Natural killer cell treated with Interleukin-12 subunit alpha and Interleukin-12 subunit beta and Interleukin-15 and Interleukin-18, amount 100 ng/mL, for 72 hours (primary cell): ENCODE results near the gene RNU11. TPM values are rescaled to one million over a fixed set of nuclear protein-coding genes. Genes with fewer than 3 reads are reported as not detected.
"Not testable (repeated sequence)": the region's sequence is repeated elsewhere in the genome, so short reads cannot be mapped to it uniquely, and the experiment has no call there.

ENCODE experiments used
- ATAC-seq, 2 donors: fragments of 150-1000 bp; cut with Tn5 transposase in 1 of 2; sonication (Bioruptor Pico), chemical (Tn5 transposase) in 1 of 2; 2 replicates each; pipeline ENCODE4 v1.10.0; 2021
- DNase-seq: peaks from one replicate; pipeline ENCODE4 v3.0.0; 2022; ENCODE audit warnings: low spot score
- H3K27ac Mint-ChIP-seq, 2 donors: 1 replicate in 1 of 2; 2 replicates in 1 of 2; pipeline ENCODE4 v1.8.0; 2022; ENCODE audit warnings: mixed read lengths in 2 of 2, mild to moderate bottlenecking in 1 of 2, moderate library complexity in 1 of 2
- H3K27me3 Mint-ChIP-seq, 2 donors: 1 replicate in 1 of 2; 2 replicates in 1 of 2; pipeline ENCODE4 v1.8.0; 2022; ENCODE audit warnings: mixed read lengths in 2 of 2
- H3K36me3 Mint-ChIP-seq: one replicate; pipeline ENCODE4 v1.8.0; 2022; ENCODE audit warnings: mixed read lengths
- H3K4me1 Mint-ChIP-seq, 2 donors: 1 replicate in 1 of 2; 2 replicates in 1 of 2; pipeline ENCODE4 v1.8.0; 2022; ENCODE audit warnings: low read depth in 2 of 2, mixed read lengths in 2 of 2, mild to moderate bottlenecking in 1 of 2
- H3K4me3 Mint-ChIP-seq: one replicate; pipeline ENCODE4 v1.8.0; 2022; ENCODE audit warnings: mixed read lengths
- H3K9me3 Mint-ChIP-seq: 2 replicates; pipeline ENCODE4 v1.8.0; 2022; ENCODE audit warnings: mixed read lengths
- total RNA-seq, 2 donors: library from RNA; stranded (reverse); gene quantifications; one replicate each; pipeline ENCODE4 v1.2.3, GENCODE V29; 2022

Gene RNU11
- total RNA-seq, 2 donors from 2014 or later: not detected

GRCh38 chr1:28645406-28645805 lies 3.0 kb upstream of the RNU11 start:
- not testable (repeated sequence) for H3K4me3 Mint-ChIP-seq, DNase-seq, H3K27me3 Mint-ChIP-seq, ATAC-seq, H3K9me3 Mint-ChIP-seq
- peak overlapping the region in 1 of 2 donors; percentile 68 for H3K27ac Mint-ChIP-seq
- peaks cover 10% of the 10 kb centered on the region for H3K36me3 Mint-ChIP-seq
- H3K4me1 Mint-ChIP-seq: peaks cover 46% of the 10 kb centered on the region in 2 donors

GRCh38 chr1:28646040-28646439 lies 2.4 kb upstream of the RNU11 start:
- H3K9me3 Mint-ChIP-seq: no peaks in the 10 kb centered on the region
- DNase-seq: no peak
- H3K27me3 Mint-ChIP-seq: no peaks in the 10 kb centered on the region
- ATAC-seq: no peak
- peaks cover 46% of the 10 kb centered on the region in 2 donors for H3K4me1 Mint-ChIP-seq
- H3K27ac Mint-ChIP-seq: peak overlapping the region in 1 of 2 donors; percentile 68
- peaks cover 10% of the 10 kb centered on the region for H3K36me3 Mint-ChIP-seq
- H3K4me3 Mint-ChIP-seq: no peak overlapping the region

DNA sequence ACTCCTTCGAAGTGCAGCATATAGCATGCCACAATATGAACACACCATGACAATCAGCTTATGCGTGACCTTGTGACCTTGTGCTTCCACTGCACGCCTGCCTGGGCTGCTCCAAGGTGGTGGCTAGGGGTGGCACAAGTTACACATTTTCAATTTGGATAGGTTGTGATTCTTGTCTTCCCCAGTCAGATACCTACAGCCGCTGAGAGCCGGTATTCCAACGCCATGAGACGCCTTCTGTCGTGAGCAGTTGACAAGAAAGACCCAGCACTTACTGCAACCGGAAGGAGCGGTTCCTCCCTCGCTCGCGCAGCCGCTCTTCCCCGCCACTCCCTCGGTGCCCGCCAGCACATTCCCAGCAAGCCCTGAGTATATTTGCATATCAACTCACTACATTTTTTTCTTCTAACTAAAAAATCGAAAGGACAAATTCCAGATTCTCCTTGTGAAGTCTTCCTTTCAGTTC lies 359 bp upstream of the RNU11 start:
- ATAC-seq (peak; percentile 78 to 81), DNase-seq (peak; percentile 93)
- H3K9me3 Mint-ChIP-seq: no peaks in the 10 kb centered on the region
- peaks cover 32% of the 10 kb centered on the region in 2 donors for H3K4me1 Mint-ChIP-seq
- no peaks in the 10 kb centered on the region for H3K27me3 Mint-ChIP-seq
- peak overlapping the region; percentile 99 for H3K27ac Mint-ChIP-seq
- peak overlapping the region; percentile 84 for H3K4me3 Mint-ChIP-seq
- H3K36me3 Mint-ChIP-seq: no peaks in the 10 kb centered on the region

- not testable (repeated sequence) for H3K27ac Mint-ChIP-seq, ATAC-seq, DNase-seq, H3K36me3 Mint-ChIP-seq, H3K27me3 Mint-ChIP-seq, H3K4me3 Mint-ChIP-seq, H3K9me3 Mint-ChIP-seq
- H3K4me1 Mint-ChIP-seq: peaks cover 10% of the 10 kb centered on the region in 2 donors
Observed at GRCh38 chr1:28653063-28653462, 4.7 kb downstream of the RNU11 start.

DNA sequence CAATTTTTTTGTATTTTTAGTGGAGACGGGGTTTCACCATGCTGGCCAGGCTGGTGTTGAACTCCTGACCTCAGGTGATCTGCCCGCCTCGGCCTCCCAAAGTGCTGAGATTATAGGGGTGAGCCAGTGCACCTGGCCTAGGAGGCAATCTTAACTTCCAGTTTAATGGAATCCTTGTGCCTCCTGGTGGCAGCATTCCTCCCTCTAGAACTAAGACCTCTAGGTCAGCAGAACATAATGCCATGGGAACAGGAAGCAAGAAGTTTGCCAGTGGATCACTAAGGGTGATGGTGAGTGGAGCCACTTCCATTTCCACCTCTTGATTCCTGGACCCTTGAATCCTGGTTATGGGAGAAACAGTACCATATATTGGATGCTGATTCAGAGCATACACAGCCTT lies 5.5 kb downstream of the RNU11 start:
- H3K27ac Mint-ChIP-seq, H3K4me3 Mint-ChIP-seq, H3K36me3 Mint-ChIP-seq, ATAC-seq, H3K27me3 Mint-ChIP-seq, H3K4me1 Mint-ChIP-seq, DNase-seq, H3K9me3 Mint-ChIP-seq: not testable (repeated sequence)

DNA sequence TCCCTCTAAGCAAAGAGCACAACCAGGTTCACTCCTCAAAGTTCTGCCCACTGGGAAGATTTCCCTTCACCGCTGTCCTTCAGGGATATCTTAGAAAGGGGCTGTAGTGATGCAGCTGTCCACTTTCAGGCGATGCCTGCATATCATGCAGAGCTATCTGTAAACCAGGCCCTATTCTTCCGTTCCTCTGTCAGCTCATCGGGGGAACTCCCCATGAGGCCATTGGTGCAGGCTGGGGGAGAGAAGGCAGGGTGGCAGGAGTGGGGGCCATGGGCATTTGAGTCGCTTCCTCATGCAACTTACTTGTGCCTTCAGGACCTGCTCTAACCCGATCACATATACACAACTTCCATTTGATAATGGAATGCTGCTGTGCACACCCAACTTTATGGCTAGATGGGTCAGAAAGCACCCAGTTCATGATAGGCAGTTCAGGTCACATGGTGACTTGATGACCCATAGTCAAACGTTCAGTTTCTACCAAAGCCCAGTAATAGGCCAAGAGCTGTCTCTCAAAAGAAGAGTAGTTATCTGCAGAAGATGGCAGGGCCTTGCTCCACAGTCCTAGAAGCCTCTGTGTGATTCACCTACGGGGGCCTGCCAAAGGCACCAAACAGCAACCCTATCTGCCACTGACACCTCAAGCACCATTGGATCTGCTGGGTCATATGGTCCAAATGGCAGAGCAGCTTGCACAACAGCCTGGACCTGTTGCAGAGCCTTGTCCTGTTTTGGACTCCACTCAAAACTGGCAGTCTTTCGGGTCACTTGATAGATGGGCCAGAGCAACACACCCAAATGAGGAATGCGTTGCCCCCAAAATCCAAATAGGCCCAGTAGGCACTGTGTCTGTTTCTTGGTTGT lies 7.3 kb downstream of the RNU11 start:
- H3K36me3 Mint-ChIP-seq, H3K27ac Mint-ChIP-seq, H3K9me3 Mint-ChIP-seq, H3K4me1 Mint-ChIP-seq, DNase-seq, ATAC-seq, H3K4me3 Mint-ChIP-seq, H3K27me3 Mint-ChIP-seq: not testable (repeated sequence)

DNA sequence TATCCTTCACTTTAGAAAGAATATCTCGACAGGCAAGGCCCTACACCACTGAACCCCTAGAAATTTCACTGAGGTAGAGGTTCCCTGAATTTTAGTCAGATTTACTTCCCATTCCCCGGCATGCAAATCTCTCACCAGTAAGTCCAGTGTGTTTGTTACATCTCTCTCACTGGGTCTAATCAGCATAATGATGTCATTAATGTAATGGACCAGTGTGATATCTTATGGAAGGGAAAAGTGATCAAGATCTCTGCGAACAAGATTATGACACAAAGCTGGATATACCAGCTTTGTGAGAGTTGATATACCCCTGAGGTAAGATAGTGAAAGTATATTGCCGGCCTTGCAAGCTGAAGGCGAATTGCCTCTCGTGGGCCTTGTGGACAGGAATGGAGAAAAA lies 7.9 kb downstream of the RNU11 start:
- no peaks in the 10 kb centered on the region for H3K9me3 Mint-ChIP-seq
- no peaks in the 10 kb centered on the region for H3K4me1 Mint-ChIP-seq

DNA sequence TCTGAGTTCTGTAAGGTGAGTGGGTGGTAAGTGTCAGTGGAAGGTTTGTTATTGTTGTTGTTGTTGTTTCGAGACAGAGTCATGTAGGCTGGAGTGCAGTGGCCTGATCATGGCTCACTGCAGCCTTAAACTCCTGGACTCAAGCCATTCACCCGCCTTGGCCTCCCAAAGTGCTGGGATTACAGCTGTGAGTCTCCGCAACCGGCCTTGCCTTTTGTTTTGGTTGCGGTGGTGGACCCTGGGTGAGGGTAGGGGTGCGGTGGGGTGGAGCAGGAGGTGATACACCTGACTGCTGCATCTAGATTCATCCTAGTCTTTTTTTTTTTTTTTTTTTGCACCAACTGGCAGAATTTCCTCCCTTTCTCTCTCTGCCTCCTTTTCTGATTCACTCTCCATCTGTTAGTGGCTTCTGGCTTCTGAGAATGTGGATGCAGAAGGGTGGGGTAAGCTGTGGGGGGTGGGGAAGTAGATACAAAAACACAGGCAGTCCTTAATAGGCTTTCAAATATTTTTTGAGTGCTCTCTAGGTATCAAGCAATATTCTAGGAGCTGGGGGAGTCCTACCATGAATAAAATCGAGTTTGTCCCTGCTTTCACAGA lies 15.6 kb downstream of the RNU11 start:
- H3K27me3 Mint-ChIP-seq: no peaks in the 10 kb centered on the region
- no peaks in the 10 kb centered on the region for H3K36me3 Mint-ChIP-seq
- no peaks in the 10 kb centered on the region for H3K9me3 Mint-ChIP-seq
- DNase-seq (no peak), ATAC-seq (no peak)
- no peak overlapping the region for H3K4me3 Mint-ChIP-seq
- no peak overlapping the region for H3K27ac Mint-ChIP-seq
- peaks cover 6 to 8% of the 10 kb centered on the region in 2 donors for H3K4me1 Mint-ChIP-seq

More for the DNA sequence above, 7.9 kb downstream of the RNU11 start:
- ATAC-seq: no peak
- Mint-ChIP-seq H3K36me3 (no peaks in the 10 kb centered on the region), H3K4me3 (no peak overlapping the region), H3K27ac (no peak overlapping the region), H3K27me3 (no peaks in the 10 kb centered on the region)
- no peak for DNase-seq

GRCh38 chr1:28666806-28667205 lies 18.4 kb downstream of the RNU11 start:
- Mint-ChIP-seq H3K9me3 (no peaks in the 10 kb centered on the region), H3K36me3 (no peaks in the 10 kb centered on the region), H3K4me1 (peaks cover 13 to 17% of the 10 kb centered on the region in 2 donors), H3K27ac (peak overlapping the region; percentile 31 to 54), H3K27me3 (no peaks in the 10 kb centered on the region), H3K4me3 (peak overlapping the region; percentile 34)
- DNase-seq (no peak), ATAC-seq (no peak)

GRCh38 chr1:28668191-28668955 lies 20.0 kb downstream of the RNU11 start, which contains the start of gene GMEB1:
Gene GMEB1 (plus strand): TSS chr1:28668784. CDS start chr1:28683613, 14,829 bp downstream.
- Mint-ChIP-seq H3K27me3 (no peaks in the 10 kb centered on the region), H3K4me1 (peaks cover 13 to 20% of the 10 kb centered on the region in 2 donors), H3K36me3 (no peaks in the 10 kb centered on the region), H3K27ac (peak within 1 kb of the TSS; percentile 92 to 99), H3K4me3 (peak within 1 kb of the TSS; percentile 94), H3K9me3 (no peaks in the 10 kb centered on the region)
- peak; percentile 89 to 92 for ATAC-seq
- DNase-seq: peak; percentile 94

DNA sequence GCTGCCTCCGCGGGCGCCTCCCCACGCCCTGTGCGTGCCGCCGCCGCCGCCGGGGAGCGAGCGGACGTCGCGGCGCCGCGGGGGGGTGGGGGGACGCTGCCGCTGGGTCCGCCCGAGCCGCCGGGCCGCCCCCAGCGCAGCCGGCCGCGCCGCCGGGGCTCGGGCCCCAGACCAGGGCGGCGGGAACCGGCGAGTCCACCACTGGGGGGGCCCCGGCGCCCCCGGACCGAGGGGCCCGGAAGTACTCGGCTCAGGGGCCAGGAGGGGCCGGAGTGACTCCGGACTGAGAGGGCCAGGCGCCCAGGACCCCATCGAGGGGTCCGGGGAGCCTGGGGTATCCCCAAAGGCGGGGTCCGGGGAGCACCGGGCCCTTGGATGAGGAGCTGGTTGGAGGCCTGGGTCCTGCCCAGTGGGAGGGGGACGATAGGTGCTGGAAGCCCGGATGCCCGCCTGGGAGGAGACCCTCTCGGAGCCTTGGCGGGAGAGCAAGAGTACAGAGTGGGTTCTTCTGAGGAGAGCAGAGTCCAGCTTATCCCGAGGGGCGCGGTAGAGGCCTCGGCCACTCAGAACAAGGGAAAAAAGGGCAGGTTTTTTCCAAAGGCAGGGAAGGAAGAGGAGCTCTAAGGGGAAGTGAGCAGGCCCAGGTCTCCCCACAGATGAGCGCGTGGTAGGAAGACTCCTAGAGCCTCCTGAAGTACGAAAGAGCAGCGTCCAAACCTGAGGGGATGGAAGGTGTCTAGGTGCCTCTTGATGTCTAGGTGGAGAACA lies 20.7 kb downstream of the RNU11 start:
- Mint-ChIP-seq H3K27ac (peak overlapping the region; percentile 92 to 95), H3K36me3 (no peaks in the 10 kb centered on the region), H3K4me1 (peaks cover 13 to 20% of the 10 kb centered on the region in 2 donors), H3K27me3 (no peaks in the 10 kb centered on the region), H3K4me3 (peak overlapping the region; percentile 94), H3K9me3 (no peaks in the 10 kb centered on the region)
- DNase-seq (peak; percentile 65), ATAC-seq (peak; percentile 87 to 89)

- peak overlapping the region; percentile 60 for H3K4me3 Mint-ChIP-seq
Observed at GRCh38 chr1:28671254-28671780, 22.9 kb downstream of the RNU11 start.

GRCh38 chr1:28672971-28673370 lies 24.6 kb downstream of the RNU11 start:
- H3K27ac Mint-ChIP-seq: peak overlapping the region in 1 of 2 donors; percentile 56

More at GRCh38 chr1:28671254-28671780, 22.9 kb downstream of the RNU11 start:
- peak overlapping the region in 1 of 2 donors; percentile 95 for H3K27ac Mint-ChIP-seq
- no peaks in the 10 kb centered on the region for H3K27me3 Mint-ChIP-seq
- no peak for ATAC-seq
- H3K4me1 Mint-ChIP-seq: peaks cover 13 to 21% of the 10 kb centered on the region in 2 donors
- no peak for DNase-seq
- H3K36me3 Mint-ChIP-seq: peaks cover 5% of the 10 kb centered on the region
- no peaks in the 10 kb centered on the region for H3K9me3 Mint-ChIP-seq

More at GRCh38 chr1:28672971-28673370, 24.6 kb downstream of the RNU11 start:
- not testable (repeated sequence) for H3K4me3 Mint-ChIP-seq, DNase-seq, ATAC-seq, H3K36me3 Mint-ChIP-seq, H3K27me3 Mint-ChIP-seq, H3K9me3 Mint-ChIP-seq
- peaks cover 11 to 20% of the 10 kb centered on the region in 2 donors for H3K4me1 Mint-ChIP-seq
